Epithelial cell of esophagus (primary cell): Measurements from ENCODE around the gene SLC15A5.
A peak's percentile ranks its signal among the peaks of the same experiment; 100 is the strongest.

ENCODE experiments used
- DNase-seq: peaks from one replicate; pipeline ENCODE4 v3.0.0; 2010; ENCODE audit warnings: low read depth
- H3K4me3 ChIP-seq: 2 replicates; pipeline ENCODE4 v1.5.1; 2011; ENCODE audit warnings: mild to moderate bottlenecking, low read length, control low read depth
- TF ChIP-seq, protein P1 (sequence below): IDR thresholded peaks from 2 replicates; pipeline ENCODE4 v1.5.1; 2011; ENCODE audit warnings: low read depth, mild to moderate bottlenecking, low read length, control low read depth, inconsistent platforms; ENCODE audit not compliant: insufficient read depth; ENCODE audit errors: missing control alignments

SLC15A5 gene

DNA sequence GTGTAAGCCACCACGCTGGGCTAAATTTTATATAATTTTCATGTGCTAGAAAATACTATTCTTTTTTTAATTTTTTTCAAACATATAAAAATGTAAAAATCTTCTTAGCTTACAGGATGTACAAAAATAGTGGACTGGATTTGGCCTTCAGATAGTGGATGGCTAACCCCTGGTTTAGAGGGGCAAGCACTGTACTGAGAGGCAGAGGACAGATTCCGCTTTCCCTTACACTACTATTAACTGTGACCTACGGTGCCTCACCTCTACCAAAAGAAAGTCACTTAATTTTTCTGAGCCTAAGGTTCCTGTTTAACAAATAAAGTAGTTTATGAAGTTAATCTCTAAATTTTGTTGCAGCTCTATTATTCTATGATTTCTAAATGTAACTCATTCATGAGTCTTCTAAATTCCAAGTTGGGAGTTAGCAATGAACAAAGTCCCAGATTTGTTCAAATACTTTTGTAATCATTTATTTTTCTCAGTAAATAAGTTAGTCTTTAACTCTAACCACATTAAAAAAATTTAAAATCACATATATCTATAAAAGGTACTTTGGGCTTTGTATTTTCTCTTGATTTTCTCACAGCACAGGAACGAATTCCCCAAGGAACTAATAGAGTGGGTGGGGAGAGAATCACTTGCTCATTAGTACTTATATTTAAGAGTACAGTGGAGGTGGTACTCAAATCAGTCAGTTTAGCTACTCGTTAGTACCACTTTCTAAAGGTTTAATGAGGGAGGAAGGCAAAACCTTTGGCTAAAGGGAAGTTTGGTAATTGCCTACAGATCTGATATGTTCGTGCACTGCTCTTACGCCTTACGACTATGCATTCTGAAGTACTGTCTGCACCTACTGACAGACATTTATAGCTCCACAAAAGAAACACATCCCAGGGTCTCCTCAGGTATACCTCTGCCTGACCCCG lies 33.7 kb downstream of the SLC15A5 start:
- DNase-seq = no peak
- TF ChIP-seq, protein P1, sequence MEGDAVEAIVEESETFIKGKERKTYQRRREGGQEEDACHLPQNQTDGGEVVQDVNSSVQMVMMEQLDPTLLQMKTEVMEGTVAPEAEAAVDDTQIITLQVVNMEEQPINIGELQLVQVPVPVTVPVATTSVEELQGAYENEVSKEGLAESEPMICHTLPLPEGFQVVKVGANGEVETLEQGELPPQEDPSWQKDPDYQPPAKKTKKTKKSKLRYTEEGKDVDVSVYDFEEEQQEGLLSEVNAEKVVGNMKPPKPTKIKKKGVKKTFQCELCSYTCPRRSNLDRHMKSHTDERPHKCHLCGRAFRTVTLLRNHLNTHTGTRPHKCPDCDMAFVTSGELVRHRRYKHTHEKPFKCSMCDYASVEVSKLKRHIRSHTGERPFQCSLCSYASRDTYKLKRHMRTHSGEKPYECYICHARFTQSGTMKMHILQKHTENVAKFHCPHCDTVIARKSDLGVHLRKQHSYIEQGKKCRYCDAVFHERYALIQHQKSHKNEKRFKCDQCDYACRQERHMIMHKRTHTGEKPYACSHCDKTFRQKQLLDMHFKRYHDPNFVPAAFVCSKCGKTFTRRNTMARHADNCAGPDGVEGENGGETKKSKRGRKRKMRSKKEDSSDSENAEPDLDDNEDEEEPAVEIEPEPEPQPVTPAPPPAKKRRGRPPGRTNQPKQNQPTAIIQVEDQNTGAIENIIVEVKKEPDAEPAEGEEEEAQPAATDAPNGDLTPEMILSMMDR = no peak
- H3K4me3 ChIP-seq = no peak overlapping the region

GRCh38 chr12:16241346-16241745 lies 36.1 kb downstream of the SLC15A5 start:
- no peak overlapping the region for H3K4me3 ChIP-seq
- TF ChIP-seq, protein P1 = no peak
- DNase-seq = no peak

DNA sequence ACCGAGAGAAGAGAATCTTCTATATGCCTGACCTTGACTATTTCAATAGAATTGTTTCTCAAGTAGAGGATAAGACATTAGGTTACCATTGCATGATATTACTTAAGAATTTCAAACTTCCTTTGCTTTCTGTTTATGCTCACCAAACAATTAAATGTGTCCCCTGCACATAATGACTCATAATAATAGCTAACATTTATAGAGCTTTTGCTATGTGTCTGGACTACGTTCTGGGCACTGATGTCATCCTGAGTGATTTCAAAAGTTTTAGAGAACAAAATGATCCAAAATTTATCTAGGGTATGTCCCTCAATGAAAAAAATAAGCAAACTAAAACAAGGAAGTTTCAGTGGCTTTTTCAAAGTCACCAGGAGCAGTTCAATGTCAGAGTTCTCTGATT lies 38.8 kb downstream of the SLC15A5 start:
- no peak overlapping the region for H3K4me3 ChIP-seq
- peak; percentile 10 for DNase-seq

DNA sequence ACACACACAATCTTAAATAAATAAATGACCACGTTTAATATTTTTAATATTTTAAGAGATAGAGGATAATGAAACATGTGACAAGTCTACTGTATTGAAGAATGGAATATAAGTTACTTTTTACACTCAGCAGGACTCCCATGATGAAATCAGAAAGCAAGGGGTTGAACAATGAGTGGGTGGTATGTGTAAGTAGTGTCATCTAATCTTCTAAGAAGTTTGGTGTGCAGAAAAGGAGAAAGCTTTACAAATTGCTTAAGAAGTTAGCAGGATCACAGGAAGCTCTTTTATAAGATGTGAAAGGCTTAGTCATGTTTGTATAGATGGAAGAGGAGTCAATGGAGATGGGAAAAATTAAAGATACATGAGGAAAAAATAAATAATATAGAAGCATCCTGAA lies 47.8 kb downstream of the SLC15A5 start:
- H3K4me3 ChIP-seq = no peak overlapping the region
- TF ChIP-seq, protein P1 = no peak
- no peak for DNase-seq

More for the DNA sequence above, 38.8 kb downstream of the SLC15A5 start:
- TF ChIP-seq, protein P1 = no peak

DNA sequence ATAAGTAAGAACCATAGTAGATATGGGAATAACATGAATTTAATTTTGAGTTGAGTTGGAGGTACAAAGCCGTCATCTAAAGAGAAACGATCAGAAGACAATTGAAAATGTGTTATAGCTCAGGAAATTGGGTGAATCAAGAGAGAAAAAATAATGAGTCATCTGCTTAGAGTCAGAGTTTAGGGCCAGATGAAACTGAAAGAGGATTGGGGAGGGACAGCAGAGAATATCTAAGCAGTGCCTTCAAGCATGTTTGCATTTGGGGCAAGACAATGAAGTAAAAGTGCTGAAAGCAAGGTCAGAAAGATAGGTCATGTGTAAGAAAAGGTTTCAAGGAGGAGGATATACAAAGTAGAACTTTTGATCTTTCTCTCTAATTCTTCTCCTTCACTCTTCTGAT lies 49.4 kb downstream of the SLC15A5 start:
- TF ChIP-seq, protein P1 = no peak
- no peak for DNase-seq
- no peak overlapping the region for H3K4me3 ChIP-seq

DNA sequence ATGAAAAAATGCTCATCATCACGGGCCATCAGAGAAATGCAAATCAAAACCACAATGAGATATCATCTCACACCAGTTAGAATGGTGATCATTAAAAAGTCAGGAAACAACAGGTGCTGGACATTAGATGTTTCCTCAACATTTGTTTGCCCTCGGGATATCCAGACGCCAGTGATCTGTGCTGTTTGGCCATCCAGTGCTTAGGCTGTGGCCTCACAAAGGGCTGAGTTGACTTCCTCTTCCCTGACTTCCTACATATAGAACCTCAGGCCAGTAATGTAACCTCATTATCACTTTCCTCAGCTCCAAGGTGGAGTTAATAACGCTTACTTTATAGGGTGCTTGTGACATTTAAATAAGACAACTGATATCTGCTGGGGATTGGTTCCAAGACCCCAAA lies 51.8 kb downstream of the SLC15A5 start:
- DNase-seq = no peak
- TF ChIP-seq, protein P1 = no peak

More for the DNA sequence above, 51.8 kb downstream of the SLC15A5 start:
- H3K4me3 ChIP-seq = no peak overlapping the region
